CD14-positive monocyte (primary cell): ENCODE data around the gene HK2. TPM values are rescaled to one million over a fixed set of nuclear protein-coding genes. Genes with fewer than 3 reads are reported as not detected.

Source experiments
- DNase-seq, 3 donors: peaks; one replicate each; pipeline ENCODE4 v3.0.0-alpha.2; 2011 to 2022
- H2AFZ ChIP-seq: 2 replicates; pipeline ENCODE4 v1.6.0; 2012; ENCODE audit warnings: mild to moderate bottlenecking, low read depth, low read length, inconsistent platforms; ENCODE audit not compliant: insufficient read depth, poor library complexity, severe bottlenecking
- H3K27ac ChIP-seq, 2 donors: 1 replicate in 1 of 2; 2 replicates in 1 of 2; pipeline ENCODE4 v1.5.1; 2012 to 2013; ENCODE audit warnings: low read length in 2 of 2, control low read depth in 1 of 2, inconsistent platforms in 1 of 2, low read depth in 1 of 2, mild to moderate bottlenecking in 1 of 2
- H3K27me3 ChIP-seq, 2 donors: one replicate each; pipeline versions ENCODE4 v1.6.0 to v1.6.1; 2011 to 2013; ENCODE audit warnings: low read length in 2 of 2; ENCODE audit not compliant: control insufficient read depth in 2 of 2, insufficient read depth in 2 of 2
- H3K36me3 ChIP-seq, 2 donors: replicated peaks in 1 of 2; 1 replicate in 1 of 2; 2 replicates in 1 of 2; pipeline versions ENCODE4 v1.5.1 to v1.6.1; 2012 to 2013; ENCODE audit warnings: low read length in 2 of 2, control low read depth in 1 of 2, inconsistent platforms in 1 of 2, mild to moderate bottlenecking in 1 of 2; ENCODE audit not compliant: insufficient read depth in 2 of 2, control insufficient read depth in 1 of 2
- H3K4me1 ChIP-seq, 2 donors: 1 replicate in 1 of 2; 2 replicates in 1 of 2; pipeline versions ENCODE4 v1.5.1 to v1.6.1; 2012 to 2013; ENCODE audit warnings: low read length in 2 of 2, control low read depth in 1 of 2, inconsistent platforms in 1 of 2, mild to moderate bottlenecking in 1 of 2, moderate library complexity in 1 of 2; ENCODE audit not compliant: insufficient read depth in 2 of 2, control insufficient read depth in 1 of 2
- H3K4me2 ChIP-seq: replicated peaks from 2 replicates; pipeline ENCODE3; 2012; ENCODE audit warnings: low read length, moderate library complexity, mild to moderate bottlenecking; ENCODE audit not compliant: poor library complexity, severe bottlenecking; ENCODE audit errors: extremely low read depth
- H3K4me3 ChIP-seq, 3 experiments: fragments of 200-600 bp in 1 of 3; sonication (generic) in 1 of 3; replicated peaks in 1 of 3; 1 replicate in 2 of 3; 2 replicates in 1 of 3; pipeline ENCODE4 v1.5.1; 2011 to 2013; ENCODE audit warnings: low read length in 3 of 3, mild to moderate bottlenecking in 3 of 3, control low read depth in 2 of 3, low read depth in 2 of 3, inconsistent platforms in 1 of 3, moderate library complexity in 1 of 3
- H3K79me2 ChIP-seq: 2 replicates; pipeline ENCODE4 v1.6.0; 2012; ENCODE audit warnings: mild to moderate bottlenecking, control low read depth, inconsistent platforms, low read length, moderate library complexity; ENCODE audit not compliant: insufficient read depth
- H3K9ac ChIP-seq: 2 replicates; pipeline ENCODE4 v1.6.0; 2017; ENCODE audit warnings: low read length, mild to moderate bottlenecking; ENCODE audit not compliant: insufficient read depth, poor library complexity, severe bottlenecking
- H3K9me3 ChIP-seq, 2 donors: replicated peaks in 1 of 2; 1 replicate in 1 of 2; 2 replicates in 1 of 2; pipeline versions ENCODE4 v1.5.1 to v1.6.1; 2012 to 2013; ENCODE audit warnings: low read length in 2 of 2, control low read depth in 1 of 2; ENCODE audit not compliant: control insufficient read depth in 1 of 2, insufficient read depth in 1 of 2
- H4K20me1 ChIP-seq: 2 replicates; pipeline ENCODE4 v1.6.0; 2012; ENCODE audit warnings: mild to moderate bottlenecking, low read length, control low read depth, moderate library complexity; ENCODE audit not compliant: insufficient read depth
- H3K27ac Mint-ChIP-seq, 7 donors: one replicate each; pipeline ENCODE4 v1.8.0; 2020; ENCODE audit warnings: mild to moderate bottlenecking in 7 of 7, mixed read lengths in 7 of 7, moderate library complexity in 6 of 7, inconsistent platforms in 2 of 7
- H3K27me3 Mint-ChIP-seq, 3 donors: one replicate each; pipeline ENCODE4 v1.8.0; 2021 to 2022; ENCODE audit warnings: low read depth in 3 of 3, mild to moderate bottlenecking in 3 of 3, mixed read lengths in 3 of 3, moderate library complexity in 3 of 3, inconsistent platforms in 1 of 3
- H3K36me3 Mint-ChIP-seq, 2 donors: one replicate each; pipeline ENCODE4 v1.8.0; 2020; ENCODE audit warnings: mixed read lengths in 2 of 2, inconsistent platforms in 1 of 2, mild to moderate bottlenecking in 1 of 2
- H3K4me1 Mint-ChIP-seq: one replicate; pipeline ENCODE4 v1.8.0; 2020; ENCODE audit warnings: mild to moderate bottlenecking, mixed read lengths
- H3K4me3 Mint-ChIP-seq, 2 donors: one replicate each; pipeline ENCODE4 v1.8.0; 2020; ENCODE audit warnings: mild to moderate bottlenecking in 2 of 2, mixed read lengths in 2 of 2, moderate library complexity in 1 of 2
- H3K9me3 Mint-ChIP-seq, 7 donors: one replicate each; pipeline ENCODE4 v1.8.0; 2020 to 2022; ENCODE audit warnings: mixed read lengths in 7 of 7, mild to moderate bottlenecking in 6 of 7, moderate library complexity in 6 of 7, inconsistent platforms in 2 of 7
- WGBS: methylation state at CpG from one replicate; pipeline ENCODE4 v1.1.5; 2013; ENCODE audit warnings: missing lambda C conversion rate; ENCODE audit not compliant: insufficient coverage; 5-methylcytosine and 5-hydroxymethylcytosine counted together
- intact Hi-C, 2 donors: fragments of 100-400 bp; cut with micrococcal nuclease; formaldehyde crosslinking; loops; one replicate each; pipeline versions ENCODE4 v1.15.0 to v1.15.1; 2023
- polyA plus RNA-seq, 3 donors: library from polyadenylated mRNA; depleted of rRNA in 1 of 3; unstranded in 2 of 3; stranded (reverse) in 1 of 3; fragments of 300-500 nt in 2 of 3; fragments of >200 nt in 1 of 3; fragmentation: Illumina TruSeq in 2 of 3; gene quantifications; 1 replicate in 2 of 3; 2 replicates in 1 of 3; pipeline ENCODE4 v1.2.3, GENCODE V29; 2012 to 2021
- TF ChIP-seq, protein P1 (sequence below): fragments of 200-600 bp; IDR thresholded peaks from one replicate; pipeline ENCODE4 v1.8.0; 2022; ENCODE audit warnings: antibody characterized with exemption, mild to moderate bottlenecking

Gene HK2
- polyA plus RNA-seq, 3 donors, result 20.3 to 46.7 (median 29.8) TPM

DNA sequence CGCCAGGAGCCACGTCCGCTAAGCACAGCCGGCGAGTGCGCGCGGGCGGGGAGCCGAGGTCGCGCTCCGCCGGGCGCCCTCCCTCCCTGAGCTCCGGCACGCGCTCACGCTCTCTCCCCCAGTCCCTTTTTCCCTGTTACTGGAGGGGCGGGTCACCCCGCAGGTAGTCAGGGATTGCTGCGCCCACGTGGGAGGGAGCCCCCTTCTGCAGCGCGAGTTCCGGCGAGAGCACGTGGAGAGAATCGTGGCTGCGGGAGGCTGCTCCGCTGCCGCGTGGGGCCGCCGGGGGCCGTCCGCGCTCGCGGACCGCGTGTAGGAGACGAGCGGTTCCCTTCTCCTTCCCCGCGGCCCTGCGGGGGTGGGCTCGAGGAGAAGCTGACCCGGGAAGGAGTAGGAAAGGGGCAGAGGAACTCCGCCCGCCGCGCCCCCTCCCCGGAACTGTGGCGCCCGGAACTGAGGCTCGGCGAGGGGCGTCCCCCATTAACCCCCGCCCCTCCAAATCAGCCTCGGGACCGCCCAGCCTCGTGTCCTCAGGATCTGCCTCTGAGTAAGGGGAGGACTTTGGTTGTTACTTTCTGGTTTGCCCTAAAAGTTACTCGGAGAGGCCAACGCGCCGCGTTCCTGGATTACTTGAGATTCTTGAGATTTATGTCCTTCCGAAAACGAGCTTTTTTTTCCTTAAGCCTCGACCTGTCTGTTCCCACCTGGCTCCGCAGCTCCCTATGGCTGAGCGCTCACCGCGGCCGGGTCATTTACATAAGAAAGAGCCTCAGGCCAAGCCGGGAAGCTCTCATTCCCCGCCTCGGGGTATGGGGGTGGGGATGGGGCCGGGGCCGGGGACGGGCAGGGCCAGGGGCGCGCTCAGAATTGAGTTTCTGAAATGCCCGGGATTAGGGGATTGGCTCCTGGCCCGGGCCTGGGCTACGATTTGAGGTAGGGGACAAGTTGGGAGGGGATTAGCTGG lies 1.1 kb downstream of the HK2 start:
- Mint-ChIP-seq H3K9me3 (peaks cover 0 to 4% (median 0%) of the 10 kb centered on the region in 7 donors), H3K4me1 (peaks cover 57% of the 10 kb centered on the region), H3K4me3 (peak overlapping the region; percentile 98 to 99), H3K27me3 (no peaks in the 10 kb centered on the region), H3K36me3 (peaks cover 15 to 19% of the 10 kb centered on the region in 2 donors), H3K27ac (peak overlapping the region; percentile 95 to 99 (median 97))
- H3K4me1 ChIP-seq, result peaks cover 54 to 71% of the 10 kb centered on the region in 2 donors
- no peaks in the 10 kb centered on the region for H3K36me3 ChIP-seq
- DNase-seq, result peak in 2 of 3 donors; percentile 58 to 61
- peaks cover 68% of the 10 kb centered on the region for H3K79me2 ChIP-seq
- intact Hi-C loops, result loop anchor here (1.0 to 5.0 kb wide), 5 partner anchors 9 to 118 kb away; no protein-coding TSS in a partner anchor
- peaks cover 59% of the 10 kb centered on the region for H4K20me1 ChIP-seq
- no peaks in the 10 kb centered on the region for H3K27me3 ChIP-seq
- TF ChIP-seq, protein P1, sequence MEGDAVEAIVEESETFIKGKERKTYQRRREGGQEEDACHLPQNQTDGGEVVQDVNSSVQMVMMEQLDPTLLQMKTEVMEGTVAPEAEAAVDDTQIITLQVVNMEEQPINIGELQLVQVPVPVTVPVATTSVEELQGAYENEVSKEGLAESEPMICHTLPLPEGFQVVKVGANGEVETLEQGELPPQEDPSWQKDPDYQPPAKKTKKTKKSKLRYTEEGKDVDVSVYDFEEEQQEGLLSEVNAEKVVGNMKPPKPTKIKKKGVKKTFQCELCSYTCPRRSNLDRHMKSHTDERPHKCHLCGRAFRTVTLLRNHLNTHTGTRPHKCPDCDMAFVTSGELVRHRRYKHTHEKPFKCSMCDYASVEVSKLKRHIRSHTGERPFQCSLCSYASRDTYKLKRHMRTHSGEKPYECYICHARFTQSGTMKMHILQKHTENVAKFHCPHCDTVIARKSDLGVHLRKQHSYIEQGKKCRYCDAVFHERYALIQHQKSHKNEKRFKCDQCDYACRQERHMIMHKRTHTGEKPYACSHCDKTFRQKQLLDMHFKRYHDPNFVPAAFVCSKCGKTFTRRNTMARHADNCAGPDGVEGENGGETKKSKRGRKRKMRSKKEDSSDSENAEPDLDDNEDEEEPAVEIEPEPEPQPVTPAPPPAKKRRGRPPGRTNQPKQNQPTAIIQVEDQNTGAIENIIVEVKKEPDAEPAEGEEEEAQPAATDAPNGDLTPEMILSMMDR, result no peak
- peak overlapping the region; percentile 99 for H3K4me2 ChIP-seq
- peak overlapping the region; percentile 56 for H2AFZ ChIP-seq
- H3K9me3 ChIP-seq, result no peaks in the 10 kb centered on the region
- H3K4me3 ChIP-seq, result peak overlapping the region; percentile 79 to 91 (median 85)
- H3K9ac ChIP-seq, result peak overlapping the region; percentile 92
- peak overlapping the region; percentile 88 to 98 for H3K27ac ChIP-seq
- WGBS, result under 1% methylated on average over 59 of the region's 87 CpGs

DNA sequence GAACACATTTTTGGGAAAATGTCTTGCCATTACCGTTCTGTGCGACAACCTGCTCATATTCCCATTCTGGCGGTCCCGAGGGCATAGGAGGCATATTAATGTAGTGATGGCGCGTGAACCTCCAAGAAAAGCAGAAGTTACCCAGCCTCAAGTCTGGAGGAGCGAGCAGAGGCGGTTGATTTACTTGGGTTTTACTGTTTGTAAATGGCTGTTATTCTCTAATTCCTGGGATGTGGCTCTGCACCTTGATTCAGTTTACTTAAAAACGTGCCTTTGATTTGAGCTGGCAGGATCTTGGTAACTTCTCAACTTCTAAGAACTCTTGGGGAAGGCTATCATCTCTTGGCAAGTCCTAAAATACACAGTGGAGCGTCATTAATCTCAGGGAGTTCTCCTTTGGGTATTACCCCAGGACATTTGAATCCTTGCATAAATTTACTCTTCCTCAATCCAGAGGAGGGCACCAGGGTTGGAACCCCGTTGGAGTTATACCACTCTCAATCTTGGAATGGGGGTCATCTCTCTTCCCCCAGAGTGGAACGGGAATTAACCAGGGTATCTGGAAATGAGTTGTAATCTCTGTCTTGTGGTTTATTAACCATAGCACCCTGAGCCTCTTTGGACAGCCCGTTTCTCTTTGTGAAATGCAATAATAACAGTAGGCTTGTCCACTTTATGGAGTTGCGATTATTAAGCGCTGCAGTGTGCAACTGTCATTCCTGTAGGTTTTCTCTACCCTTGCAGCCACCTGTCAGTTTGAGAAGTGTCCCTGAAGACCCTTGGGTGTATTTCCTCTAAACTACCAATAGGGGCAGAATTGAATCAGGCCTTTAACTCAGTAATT lies 2.1 kb downstream of the HK2 start:
- 3% methylated on average over 12 of the region's 15 CpGs for WGBS
- H3K36me3 Mint-ChIP-seq, result peaks cover 18 to 24% of the 10 kb centered on the region in 2 donors
- H3K36me3 ChIP-seq, result no peaks in the 10 kb centered on the region
- peaks cover 0 to 4% (median 0%) of the 10 kb centered on the region in 7 donors for H3K9me3 Mint-ChIP-seq
- H4K20me1 ChIP-seq, result peaks cover 68% of the 10 kb centered on the region
- H3K9me3 ChIP-seq, result no peaks in the 10 kb centered on the region
- peaks cover 66% of the 10 kb centered on the region for H3K4me1 Mint-ChIP-seq
- H2AFZ ChIP-seq, result peak overlapping the region; percentile 56
- H3K4me2 ChIP-seq, result peak overlapping the region; percentile 99
- H3K27ac ChIP-seq, result peak overlapping the region; percentile 88 to 98
- H3K4me1 ChIP-seq, result peaks cover 63 to 81% of the 10 kb centered on the region in 2 donors
- TF ChIP-seq, protein P1, result peak; percentile 96
- peak overlapping the region; percentile 92 for H3K9ac ChIP-seq
- peak; percentile 57 to 71 (median 64) for DNase-seq
- H3K27ac Mint-ChIP-seq, result peak overlapping the region; percentile 95 to 98 (median 97)
- H3K27me3 Mint-ChIP-seq, result no peaks in the 10 kb centered on the region
- peaks cover 78% of the 10 kb centered on the region for H3K79me2 ChIP-seq
- intact Hi-C loops, result loop anchor here (1.0 to 5.0 kb wide), 4 partner anchors 8 to 119 kb away; no protein-coding TSS in a partner anchor
- H3K4me3 Mint-ChIP-seq, result peak overlapping the region; percentile 98 to 99
- H3K27me3 ChIP-seq, result no peaks in the 10 kb centered on the region
- H3K4me3 ChIP-seq, result peak overlapping the region; percentile 79 to 91 (median 85)
